Stimulated activated CD4-positive, alpha-beta T cell treated with anti-CD3 and anti-CD28 coated beads, Interleukin-1b, Interleukin-23, amount 100 ng/mL, for 48 hours (primary cell): ENCODE data around the gene C15orf39.
"Not testable (repeated sequence)": the region's sequence is repeated elsewhere in the genome, so short reads cannot be mapped to it uniquely, and the experiment has no call there.

Source experiments
- DNase-seq: peaks from one replicate; pipeline ENCODE4 v3.0.0-alpha.2; 2020

The C15orf39 gene

GRCh38 chr15:75232826-75233503 is 31.3 kb downstream of the C15orf39 start:
- DNase-seq = no peak

- DNase-seq = no peak
Measured at GRCh38 chr15:75233504-75234190, 32.0 kb downstream of the C15orf39 start.

- DNase-seq = no peak
Measured at GRCh38 chr15:75234191-75234810, 32.6 kb downstream of the C15orf39 start.

- no peak for DNase-seq
Measured at GRCh38 chr15:75235051-75235673, 33.5 kb downstream of the C15orf39 start.

- DNase-seq = no peak
Measured at GRCh38 chr15:75235760-75236729, 34.4 kb downstream of the C15orf39 start.

- DNase-seq = no peak
Measured at GRCh38 chr15:75237316-75237982, 35.8 kb downstream of the C15orf39 start.

- no peak for DNase-seq
Measured at GRCh38 chr15:75238150-75238549, 36.5 kb downstream of the C15orf39 start.

GRCh38 chr15:75245741-75246140 is 44.1 kb downstream of the C15orf39 start:
- not testable (repeated sequence) for DNase-seq

- not testable (repeated sequence) for DNase-seq
Measured at GRCh38 chr15:75248991-75249390, 47.3 kb downstream of the C15orf39 start.

GRCh38 chr15:75249726-75250125 is 48.0 kb downstream of the C15orf39 start:
- no peak for DNase-seq

- not testable (repeated sequence) for DNase-seq
Measured at GRCh38 chr15:75251343-75251742, 49.7 kb downstream of the C15orf39 start.

GRCh38 chr15:75252285-75252684 is 50.6 kb downstream of the C15orf39 start:
- DNase-seq = not testable (repeated sequence)

- not testable (repeated sequence) for DNase-seq
Measured at GRCh38 chr15:75258034-75258433, 56.4 kb downstream of the C15orf39 start, which contains the start of gene GOLGA6C. TSS of gene GOLGA6C (plus strand) at chr15:75258334. CDS start at chr15:75258599, 265 bp downstream.

- not testable (repeated sequence) for DNase-seq
Measured at GRCh38 chr15:75258620-75259343, 57.1 kb downstream of the C15orf39 start.

GRCh38 chr15:75259873-75260272 is 58.2 kb downstream of the C15orf39 start:
- not testable (repeated sequence) for DNase-seq
